HTERT RPE-1 (cell line): ENCODE data around the gene KIF13A.
"Not testable (repeated sequence)": the region's sequence is repeated elsewhere in the genome, so short reads cannot be mapped to it uniquely, and the experiment has no call there.

Source experiments
- in situ Hi-C: fragments of 300-500 bp; cut with MboI; formaldehyde crosslinking; loops from 4 replicates; pipeline ENCODE4 v1.14.3; 2020; ENCODE audit warnings: low sequenced_read_pairs

The KIF13A gene

GRCh38 chr6:17987447-17987696 is at the start of gene KIF13A:
TSS of gene KIF13A (minus strand) at chr6:17987635. CDS start at chr6:17987463, 172 bp downstream.
- in situ Hi-C loops, result no loop called here

GRCh38 chr6:18036781-18037180 is 49.3 kb upstream of the KIF13A start:
- in situ Hi-C loops, result no loop called here

GRCh38 chr6:18035330-18035854 is 48.0 kb upstream of the KIF13A start:
- in situ Hi-C loops, result no loop called here

GRCh38 chr6:18034798-18035202 is 47.4 kb upstream of the KIF13A start:
- in situ Hi-C loops, result no loop called here

GRCh38 chr6:18031680-18032256 is 44.3 kb upstream of the KIF13A start:
- in situ Hi-C loops, result no loop called here

- in situ Hi-C loops, result no loop called here
Measured at GRCh38 chr6:18031189-18031588, 43.8 kb upstream of the KIF13A start.

- in situ Hi-C loops, result no loop called here
Measured at GRCh38 chr6:18028332-18028731, 40.9 kb upstream of the KIF13A start.

- in situ Hi-C loops, result no loop called here
Measured at GRCh38 chr6:18025596-18025995, 38.2 kb upstream of the KIF13A start.

- in situ Hi-C loops, result no loop called here
Measured at GRCh38 chr6:18024876-18025275, 37.4 kb upstream of the KIF13A start.

GRCh38 chr6:18023891-18024290 is 36.5 kb upstream of the KIF13A start:
- in situ Hi-C loops, result no loop called here

- in situ Hi-C loops, result no loop called here
Measured at GRCh38 chr6:18022398-18023231, 35.2 kb upstream of the KIF13A start.

GRCh38 chr6:18021166-18021850 is 33.9 kb upstream of the KIF13A start:
- in situ Hi-C loops, result no loop called here

- in situ Hi-C loops, result not testable (repeated sequence)
Measured at GRCh38 chr6:18020545-18020944, 33.1 kb upstream of the KIF13A start.

GRCh38 chr6:18019539-18020534 is 32.4 kb upstream of the KIF13A start:
- in situ Hi-C loops, result no loop called here

GRCh38 chr6:18019133-18019532 is 31.7 kb upstream of the KIF13A start:
- in situ Hi-C loops, result not testable (repeated sequence)

GRCh38 chr6:18016698-18017097 is 29.3 kb upstream of the KIF13A start:
- in situ Hi-C loops, result no loop called here

- in situ Hi-C loops, result no loop called here
Measured at GRCh38 chr6:18016133-18016532, 28.7 kb upstream of the KIF13A start.

- in situ Hi-C loops, result no loop called here
Measured at GRCh38 chr6:18011287-18011686, 23.9 kb upstream of the KIF13A start.

- in situ Hi-C loops, result not testable (repeated sequence)
Measured at GRCh38 chr6:18010540-18010939, 23.1 kb upstream of the KIF13A start.

GRCh38 chr6:18004256-18004985 is 17.0 kb upstream of the KIF13A start:
- in situ Hi-C loops, result no loop called here
